Left hindlimb (tissue), 1 donor: Measurements from ENCODE around the gene CAMK2A.

Experiments used
- DNase-seq: peaks from one replicate; pipeline ENCODE4 v3.0.0-alpha.2; 2018

The CAMK2A gene

DNA sequence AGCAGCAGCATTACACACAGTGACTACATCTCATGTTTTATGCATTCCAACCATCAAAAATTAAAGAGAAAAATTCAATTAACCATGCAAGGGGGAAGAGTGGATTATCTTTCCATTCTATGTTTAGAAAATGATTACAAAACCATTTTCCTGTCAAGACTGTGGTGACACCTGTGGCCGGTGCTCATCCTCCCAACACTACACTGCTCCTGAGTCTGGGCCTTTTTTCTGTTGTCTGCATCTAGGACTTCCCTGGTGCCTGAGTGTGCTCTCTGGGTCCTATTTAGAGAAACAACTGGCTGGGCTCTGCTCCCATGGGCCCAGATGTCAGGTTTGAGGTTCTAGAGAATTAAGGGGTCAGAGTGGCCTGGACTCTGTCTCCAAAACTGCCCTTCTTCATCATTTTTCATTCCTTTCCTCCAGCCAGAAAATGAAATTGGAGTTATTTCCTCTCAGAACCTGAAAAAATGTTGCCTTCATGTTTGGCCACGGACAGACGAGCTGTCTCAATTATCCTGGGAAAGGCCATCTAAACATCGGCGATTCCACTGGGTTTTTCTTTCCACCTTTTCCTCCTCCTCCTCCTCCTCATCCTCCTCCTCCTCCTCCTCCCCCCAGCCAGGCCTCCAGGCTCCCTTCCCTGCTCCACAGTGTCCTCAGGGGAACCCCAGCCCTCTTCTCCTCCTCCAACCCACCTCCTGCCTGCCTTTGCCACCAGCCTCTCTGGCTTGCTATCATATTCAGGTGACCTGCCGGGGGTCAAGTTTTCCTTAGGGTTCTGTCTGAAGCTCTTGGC, 24.5 kb upstream of the CAMK2A start:
- no peak for DNase-seq

DNA sequence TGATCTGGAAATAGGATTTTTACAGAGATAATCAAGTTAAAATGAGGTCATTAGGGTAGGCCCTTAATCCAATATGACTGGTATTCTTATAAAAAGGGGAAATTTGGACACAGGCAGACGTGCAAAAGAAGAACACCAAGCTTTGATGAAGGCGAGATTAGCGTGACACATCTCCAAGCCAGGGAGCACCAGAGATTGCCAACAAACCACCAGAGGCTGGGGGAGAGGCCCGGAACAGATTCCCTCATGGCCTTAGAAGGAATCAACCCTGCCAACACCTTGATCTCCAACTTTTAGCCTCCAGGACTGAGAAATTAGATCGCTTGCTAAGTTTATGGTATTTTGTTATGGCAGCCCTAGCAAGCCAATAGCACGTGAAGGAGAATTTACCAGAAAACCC, 23.9 kb upstream of the CAMK2A start:
- DNase-seq, result no peak

DNA sequence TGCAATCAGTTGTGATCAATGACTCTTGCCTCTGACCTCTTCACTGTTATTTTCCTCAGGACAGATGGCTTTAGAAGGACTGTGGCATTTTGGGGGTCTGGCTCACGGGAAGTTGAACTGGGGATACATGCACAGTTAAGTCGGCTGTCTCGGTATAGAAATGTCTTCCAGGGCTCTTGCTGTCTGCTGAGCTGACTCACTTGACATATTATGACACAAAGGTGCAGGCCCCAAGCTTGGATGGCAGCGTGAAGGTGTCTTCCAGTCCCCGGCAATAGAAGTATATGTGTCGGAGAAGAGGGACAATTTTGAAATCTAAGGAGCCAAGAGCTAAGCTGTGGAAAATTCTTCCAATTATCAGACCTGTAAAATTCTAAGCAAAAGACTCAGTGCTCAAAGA, 22.9 kb upstream of the CAMK2A start:
- DNase-seq, result peak; percentile 8

DNA sequence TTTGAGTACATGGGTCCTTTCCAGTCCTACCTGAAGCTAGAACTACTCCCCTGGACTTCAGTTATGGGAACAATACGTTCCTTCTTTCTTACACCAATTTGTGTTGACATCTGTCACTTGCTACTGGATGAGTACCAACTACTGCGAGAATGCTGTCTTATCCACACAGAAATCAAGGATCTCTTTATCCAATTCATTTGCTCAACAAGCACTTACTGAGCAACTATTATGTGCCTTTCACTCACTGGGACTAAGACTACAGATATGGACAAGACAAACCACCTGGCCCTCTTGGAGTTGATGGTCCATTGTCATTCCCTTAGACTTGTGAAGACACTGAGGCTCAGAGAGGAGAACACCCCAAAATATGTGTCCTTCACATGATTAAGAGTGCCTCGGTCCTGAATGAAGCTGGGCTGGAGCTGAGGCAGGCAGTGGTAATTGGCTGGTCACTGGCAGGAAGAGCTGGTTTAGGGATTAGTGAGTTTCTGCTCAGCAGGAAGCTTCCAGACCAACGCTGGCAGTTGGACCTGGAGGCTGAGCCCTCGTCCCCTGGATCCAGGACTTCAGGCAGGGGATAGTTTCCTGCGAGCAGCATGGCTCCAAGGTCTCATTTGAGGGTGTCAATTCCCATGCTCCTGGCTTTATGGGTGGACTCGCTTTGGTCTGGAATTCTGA, 21.6 kb upstream of the CAMK2A start:
- DNase-seq, result no peak

DNA sequence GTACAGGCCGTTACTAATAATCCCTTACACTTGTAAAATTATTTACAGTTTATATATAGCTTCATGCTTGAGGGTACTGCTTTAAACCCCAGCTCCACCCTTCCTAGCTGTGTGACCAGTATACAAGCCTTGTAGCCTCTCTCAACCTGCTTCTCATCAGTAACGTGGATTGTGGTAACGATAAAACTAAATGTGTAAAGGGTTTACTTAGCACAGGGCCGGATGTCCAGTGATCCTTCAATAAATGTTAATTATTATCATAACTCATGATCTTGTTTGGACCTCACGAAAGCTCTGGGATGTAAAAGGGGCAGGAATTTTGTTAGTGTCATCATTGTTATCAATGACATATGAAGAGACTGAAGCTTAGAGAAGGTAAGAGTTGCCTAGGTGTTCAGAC, 20.7 kb upstream of the CAMK2A start:
- DNase-seq, result no peak

DNA sequence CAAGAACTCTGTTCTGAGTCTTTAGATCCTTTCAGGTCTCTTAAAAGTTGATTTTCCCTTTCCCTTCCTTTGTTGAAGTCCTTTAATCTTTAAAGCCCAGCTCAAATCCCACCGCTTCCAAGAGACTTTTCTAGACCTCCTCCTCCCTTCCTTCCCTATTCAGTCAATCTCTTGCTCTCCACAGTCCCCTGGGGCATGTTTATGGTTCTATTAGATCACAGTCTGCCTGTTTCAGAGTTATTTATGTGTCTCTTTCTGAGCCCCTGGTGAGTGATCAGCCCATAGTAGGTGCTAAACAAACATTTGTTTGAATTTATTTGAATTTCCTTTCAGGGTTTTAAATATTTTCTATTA, 20.3 kb upstream of the CAMK2A start:
- DNase-seq, result no peak

DNA sequence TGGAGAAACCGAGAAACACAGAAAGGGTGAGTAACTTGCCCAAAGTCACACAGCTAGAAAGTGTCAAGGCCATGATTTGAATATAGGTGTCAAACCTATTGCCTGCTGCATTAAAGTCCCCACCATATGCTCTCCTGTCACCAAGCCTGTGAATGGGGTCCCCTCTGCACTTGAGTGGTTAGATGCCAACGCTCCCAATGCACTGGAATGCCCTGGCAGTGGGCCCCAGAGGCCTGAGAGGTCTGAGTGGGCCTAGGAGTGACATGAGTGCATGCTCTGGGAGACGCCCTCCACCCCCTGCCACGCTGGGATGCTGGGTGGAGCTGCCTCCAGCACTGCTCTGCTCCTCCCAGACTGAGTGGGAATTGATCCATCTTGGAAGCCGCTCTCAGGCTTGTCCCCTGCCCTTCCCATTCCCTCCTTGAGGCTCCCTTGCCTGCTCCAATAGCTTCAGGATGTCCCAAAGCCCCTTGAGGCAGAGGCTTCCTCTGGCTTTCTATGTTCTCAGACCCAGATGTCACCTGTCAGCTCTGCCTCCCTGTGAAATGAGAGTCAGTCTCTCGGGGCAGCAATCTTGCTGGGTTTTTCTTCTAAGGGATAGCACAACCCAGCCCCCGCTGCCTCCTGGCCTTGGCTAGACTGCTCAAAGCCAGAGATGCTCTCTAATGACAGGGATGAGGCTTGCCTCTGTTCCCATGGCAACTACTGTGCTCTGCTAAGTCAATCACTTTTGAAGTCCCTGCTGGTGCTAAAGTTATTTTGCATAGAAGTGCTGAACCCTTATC, 19.7 kb upstream of the CAMK2A start:
- peak; percentile 60 for DNase-seq

DNA sequence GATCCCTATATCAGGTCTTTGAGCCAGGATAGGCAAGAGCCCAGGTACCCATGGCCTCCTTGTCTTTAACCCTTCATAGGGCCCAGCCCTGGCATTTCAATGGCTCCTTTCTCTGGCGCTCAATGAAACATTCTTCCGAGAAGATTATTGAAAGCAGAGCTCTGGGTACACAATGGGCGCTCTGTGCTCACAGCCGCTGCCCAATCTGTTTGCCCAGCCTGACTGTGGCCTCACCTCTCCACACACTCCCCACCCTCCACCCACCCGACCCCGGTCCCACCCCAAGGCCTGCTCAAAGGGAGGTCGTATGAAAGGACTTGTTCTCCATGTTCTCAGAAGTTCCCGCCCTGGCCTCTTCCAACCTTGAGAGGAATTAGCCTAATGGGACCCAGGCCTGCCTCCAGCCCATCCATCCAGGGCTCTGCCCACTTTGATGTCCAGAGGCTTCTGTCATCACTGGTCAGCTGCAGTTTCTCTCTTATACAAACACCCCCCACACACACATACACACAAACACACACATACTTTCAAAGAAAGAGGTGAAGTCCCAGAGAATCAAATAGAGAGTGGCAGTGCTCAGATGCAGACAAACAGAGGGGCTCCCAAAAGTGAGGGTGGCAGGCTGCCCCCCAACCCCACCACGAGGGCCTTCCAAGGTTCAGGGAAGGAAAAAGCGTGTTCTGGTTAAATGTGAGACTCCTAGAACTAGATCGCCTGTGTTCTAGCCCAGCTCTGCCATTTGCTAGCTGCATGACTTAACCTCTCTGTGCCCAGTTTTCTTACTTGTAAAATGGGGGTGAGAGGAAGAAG, 18.2 kb upstream of the CAMK2A start:
- DNase-seq, result peak; percentile 73

DNA sequence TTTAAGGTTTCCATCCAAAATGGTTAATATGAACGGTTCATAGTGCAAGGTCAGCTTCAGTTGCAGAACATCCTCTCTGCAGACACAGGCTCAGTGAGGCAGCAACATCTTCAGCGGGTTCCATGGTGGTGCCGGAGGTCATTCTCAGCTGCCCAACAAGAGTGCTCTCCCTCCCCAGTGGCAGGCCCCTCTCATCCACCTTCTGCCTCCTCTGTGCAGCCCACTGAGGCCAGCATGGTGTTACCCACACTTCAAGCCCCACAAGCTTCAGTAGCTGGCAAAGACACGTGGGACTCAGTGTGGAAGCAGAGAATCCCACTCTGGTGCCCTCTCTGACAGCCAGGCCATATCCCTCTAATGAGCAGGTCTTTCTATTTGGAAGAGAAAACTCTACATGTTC, 17.2 kb upstream of the CAMK2A start:
- peak; percentile 14 for DNase-seq

DNA sequence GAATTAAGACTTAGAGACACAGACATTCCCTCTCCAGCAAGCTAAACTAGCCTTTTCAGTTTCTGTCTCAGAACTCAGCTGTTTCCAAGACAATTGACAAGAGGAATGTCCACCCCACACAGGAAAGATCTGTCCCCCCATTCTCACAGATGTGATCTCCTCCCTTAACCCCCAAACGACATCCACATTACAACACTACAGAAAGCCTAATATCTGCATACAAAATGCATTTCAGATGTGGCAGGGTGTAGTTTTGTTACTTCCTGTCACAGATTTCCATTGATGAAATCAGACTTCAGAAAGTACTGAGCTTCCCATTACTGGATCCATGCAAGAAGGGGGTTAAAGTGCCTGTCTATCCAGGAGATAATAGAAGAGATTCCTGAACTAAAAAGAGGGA, 16.0 kb upstream of the CAMK2A start:
- DNase-seq, result peak; percentile 3

DNA sequence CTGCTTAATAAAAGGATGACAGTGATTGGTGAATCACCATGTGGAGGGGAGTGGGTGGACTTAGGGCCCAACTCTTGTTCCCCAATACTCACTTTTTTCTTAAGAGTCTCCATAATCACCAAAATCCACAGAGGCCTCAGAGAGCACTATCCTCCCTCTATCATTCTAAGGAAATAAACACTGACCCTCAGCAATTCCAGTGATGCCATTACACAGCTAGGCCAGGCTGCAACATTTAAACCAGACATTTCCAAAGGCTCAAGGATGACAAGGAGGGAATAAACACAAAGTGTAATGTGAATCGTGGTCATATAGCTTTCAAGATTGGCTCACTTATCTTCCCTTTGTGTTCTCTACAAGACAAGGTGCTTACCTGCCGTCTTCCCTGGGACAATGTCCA, 15.5 kb upstream of the CAMK2A start:
- peak; percentile 4 for DNase-seq

DNA sequence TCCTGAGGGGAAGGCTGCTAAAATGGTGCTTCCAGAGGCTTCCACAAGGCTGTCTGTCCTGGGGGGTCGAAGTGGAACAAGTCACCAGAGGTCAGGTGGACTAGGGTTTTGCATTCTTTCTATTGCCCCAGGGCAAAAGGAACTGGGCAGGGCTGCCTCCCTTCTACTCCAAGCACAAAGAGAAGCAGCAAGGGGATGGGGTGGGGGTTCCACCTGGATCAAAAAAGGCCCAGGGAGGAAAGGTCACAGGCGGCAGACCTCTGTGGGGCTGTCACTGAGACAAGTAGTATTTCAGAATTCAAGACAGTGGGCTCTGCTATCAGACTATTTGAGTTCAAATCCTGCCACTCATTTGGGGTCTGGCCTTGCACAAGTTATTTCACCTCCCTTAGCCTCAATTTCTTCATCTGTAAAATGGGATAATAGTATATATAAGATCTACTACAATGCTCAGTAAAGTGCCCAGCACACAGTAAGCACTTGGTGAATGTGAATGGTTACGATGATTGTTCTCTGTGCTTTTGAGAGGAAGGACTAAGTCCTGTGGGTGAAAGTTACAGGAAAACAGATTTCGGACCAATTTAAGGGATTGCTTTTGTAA, 15.0 kb upstream of the CAMK2A start:
- peak; percentile 22 for DNase-seq

DNA sequence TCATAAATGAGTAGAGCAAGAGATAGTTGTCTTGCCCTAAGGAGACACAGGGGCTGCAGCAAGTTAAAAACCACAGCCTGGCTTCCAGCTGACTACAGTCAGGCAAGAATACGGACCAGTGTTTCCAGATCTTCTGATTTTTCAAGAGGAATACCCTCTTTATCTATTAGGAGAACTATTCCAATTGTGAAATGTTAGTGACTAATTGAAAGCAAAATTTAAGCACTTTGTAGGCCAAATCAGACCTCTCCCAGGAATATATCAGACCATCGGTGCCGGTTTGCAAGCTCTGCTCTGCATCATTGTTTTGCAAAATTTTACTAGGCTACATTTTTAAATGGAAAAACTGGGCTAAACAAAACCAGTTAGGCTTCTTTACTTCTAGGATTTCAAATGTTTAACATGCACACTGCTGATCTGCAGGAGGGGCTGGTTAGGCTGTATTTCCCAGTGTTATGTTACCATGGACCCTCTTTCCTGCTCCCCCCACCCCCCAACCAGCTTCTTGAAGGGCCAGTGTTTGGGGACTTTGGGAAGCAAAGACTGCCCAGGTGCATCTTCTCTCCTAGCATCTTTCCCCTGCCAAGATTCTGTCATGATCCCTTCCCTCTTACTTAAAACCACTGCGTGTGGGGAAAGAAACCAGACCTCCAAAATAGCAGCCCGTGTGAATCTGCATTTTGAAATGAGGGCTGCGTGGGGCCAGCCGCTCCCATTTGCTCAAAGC, 14.2 kb upstream of the CAMK2A start:
- peak; percentile 68 for DNase-seq

DNA sequence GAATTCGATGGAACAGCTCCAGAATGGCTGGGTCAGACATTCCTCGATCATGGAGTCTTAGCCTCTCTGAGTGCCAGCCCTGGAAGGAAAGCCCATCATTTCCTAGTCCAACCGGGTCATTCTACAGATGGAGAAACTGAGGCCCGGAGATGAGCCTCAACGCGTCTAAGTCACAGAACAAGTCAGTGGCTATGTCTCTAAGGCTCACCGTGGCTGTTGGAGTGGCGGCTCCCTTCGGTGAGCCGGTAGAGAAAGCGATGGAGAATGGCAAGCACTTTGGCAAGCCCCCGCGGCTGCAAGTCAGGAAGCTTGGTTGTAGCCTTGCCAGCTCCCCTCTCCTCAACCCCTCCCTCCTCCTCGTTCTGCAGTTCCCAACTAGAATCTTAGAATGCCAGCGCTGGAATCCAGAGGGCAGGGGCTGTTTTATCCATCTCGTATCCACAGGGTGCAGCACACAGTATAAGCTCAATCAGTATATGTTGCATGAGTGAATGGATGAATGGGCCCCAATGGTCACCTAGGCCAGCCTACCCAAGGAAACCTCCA, 13.6 kb upstream of the CAMK2A start:
- peak; percentile 71 for DNase-seq

DNA sequence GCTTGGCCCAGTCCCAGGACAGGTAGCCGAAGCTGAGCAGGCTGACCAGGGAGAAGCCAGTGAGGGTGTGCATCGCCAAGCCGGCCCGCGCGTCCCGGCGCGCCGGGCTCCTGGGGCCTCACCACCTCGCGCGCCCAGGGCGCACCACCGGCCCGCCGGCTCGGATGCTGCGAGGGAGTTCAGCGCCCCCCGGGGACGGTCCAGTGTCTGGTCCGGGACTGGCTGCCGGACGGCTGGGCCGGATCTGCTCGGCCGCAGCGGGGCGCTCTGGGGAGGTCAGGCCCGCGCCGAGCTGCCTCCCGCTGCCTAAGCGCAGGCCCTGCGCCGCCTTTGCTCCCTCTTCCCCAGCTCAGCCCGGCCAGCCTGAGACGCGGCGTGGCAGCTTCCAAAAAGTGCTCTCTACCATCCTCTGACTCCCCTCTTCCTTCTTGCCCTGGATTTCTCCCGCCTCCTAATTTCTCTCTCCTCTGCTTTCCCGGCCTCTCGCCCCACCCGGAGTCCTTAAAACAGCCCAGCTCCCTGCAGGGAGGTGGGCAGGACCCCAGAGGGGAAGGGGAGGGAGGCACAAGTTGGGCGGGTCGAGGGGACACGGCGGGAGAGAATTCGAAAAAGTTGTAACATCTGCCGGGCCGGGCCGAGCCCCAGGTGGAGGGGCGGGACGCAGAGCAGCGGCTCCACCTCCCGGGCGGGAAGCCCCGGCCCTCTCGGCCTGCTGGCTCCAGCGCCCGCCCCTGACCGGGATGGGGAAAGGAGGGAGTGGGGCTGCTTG, 12.9 kb upstream of the CAMK2A start, which contains the start of gene ARSI:
Gene ARSI (minus strand): TSS at position 605 of the 769 bp plus-strand sequence. CDS start 532 bp downstream, at position 73.
- peak; percentile 88 for DNase-seq

DNA sequence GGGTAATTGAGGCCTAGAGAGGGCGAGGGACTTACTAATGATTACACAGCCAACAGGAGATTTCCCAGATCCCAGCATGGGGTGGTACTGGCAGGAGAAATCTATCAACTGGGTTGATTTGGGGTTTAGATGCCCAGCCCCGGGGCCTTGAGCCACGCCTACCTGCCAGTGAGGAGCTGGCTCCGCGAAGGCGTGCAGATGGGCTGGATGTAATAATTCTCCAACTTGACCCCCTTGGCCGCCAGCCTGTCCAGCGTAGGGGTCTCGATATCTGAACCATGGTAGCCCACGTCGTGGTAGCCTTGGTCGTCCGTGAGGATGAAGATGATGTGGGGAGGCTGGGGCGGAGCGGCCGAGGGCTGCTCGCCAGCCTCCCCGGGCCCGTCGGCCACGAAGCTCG, 12.3 kb upstream of the CAMK2A start:
- peak; percentile 30 for DNase-seq

DNA sequence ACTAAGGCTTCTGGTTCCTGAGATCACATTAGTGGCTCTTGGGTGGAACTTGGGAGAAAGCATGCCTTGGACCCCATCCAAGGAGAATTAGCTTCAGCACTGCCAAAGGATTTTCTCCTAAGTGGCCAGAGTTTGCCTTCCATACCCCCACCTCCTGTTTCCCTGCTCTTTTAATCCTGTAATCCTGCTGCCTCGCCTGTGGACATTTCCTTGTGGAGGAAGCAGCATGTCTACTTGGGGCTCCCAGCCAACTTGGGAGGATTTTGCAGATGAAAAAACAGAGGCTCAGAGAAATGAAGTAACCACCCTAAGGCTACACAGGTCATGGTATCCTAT, 11.6 kb upstream of the CAMK2A start:
- DNase-seq, result no peak

DNA sequence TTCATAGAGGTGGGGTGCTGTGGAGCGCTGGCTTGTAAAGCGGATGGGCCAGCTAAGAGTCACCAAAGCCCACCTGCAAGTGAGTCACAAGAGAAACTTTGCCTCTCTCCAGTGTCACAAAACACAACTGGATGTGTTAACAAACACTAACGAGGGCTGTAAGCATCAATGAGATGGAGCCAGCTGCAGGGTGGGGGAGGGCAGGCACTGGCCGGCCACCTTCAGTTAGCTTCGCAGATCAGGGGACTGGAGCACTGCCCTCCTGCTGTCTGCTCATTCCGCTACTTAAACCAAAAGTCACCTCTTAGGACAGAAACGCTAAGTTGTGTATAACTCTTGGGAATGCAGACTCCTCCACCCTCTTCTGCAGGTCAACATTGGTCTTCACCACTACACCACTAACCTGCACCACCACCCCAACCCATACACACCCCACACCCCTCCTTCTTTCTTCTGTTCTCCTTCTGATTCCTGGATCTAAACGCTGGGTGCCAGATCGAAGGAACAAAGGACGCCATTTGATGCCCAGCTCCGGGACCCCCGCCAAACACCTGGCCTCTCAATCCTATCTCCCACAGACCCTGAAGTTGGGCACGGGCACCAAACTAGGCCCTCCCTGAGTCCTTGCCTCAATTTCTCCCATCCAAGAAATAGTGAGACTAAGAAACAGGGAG, 11.1 kb upstream of the CAMK2A start:
- DNase-seq, result peak; percentile 37

DNA sequence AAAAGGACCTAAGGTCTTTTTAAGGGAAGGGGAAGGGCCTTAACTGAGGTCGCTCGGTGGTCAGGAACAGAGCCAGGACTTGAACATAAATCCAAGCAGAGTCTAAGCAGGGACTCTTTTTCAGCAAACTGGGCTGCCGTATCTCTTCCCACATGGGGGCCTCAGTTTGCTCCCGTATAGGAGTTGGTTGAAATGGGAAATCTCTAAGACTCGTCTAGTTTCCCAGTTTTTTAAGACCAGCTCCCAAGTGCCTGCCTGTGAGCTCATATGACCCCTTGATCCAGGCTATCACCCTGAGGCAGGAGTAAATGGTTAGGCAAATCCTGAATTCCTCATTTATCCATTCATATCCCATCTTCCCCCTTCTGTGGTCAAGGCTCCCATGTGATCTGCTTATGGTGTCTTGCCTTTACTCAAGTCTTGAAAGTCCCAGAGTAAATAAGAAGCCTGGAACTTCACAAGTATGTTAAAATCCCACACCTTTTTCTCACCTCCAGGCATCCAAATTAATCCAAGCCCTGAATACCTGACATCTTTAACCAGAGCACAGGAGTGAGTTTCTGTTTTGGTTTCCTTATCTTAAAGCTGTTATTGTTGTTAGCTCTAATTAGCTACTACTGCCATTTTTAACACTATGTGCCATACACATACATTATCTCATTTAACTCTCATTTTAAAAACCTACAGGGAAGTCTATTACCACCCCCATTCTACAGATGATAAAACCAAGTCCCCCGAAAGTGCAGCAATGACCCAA, 10.2 kb upstream of the CAMK2A start:
- DNase-seq, result peak; percentile 22
